Stimulated activated CD8-positive, alpha-beta memory T cell treated with anti-CD3 and anti-CD28 coated beads, Interleukin-15, amount 100 ng/mL, for 1 hour (primary cell): ENCODE data around the gene YJEFN3.

ENCODE experiments used
- DNase-seq: peaks from one replicate; pipeline ENCODE4 v3.0.0-alpha.2; 2020; ENCODE audit warnings: low read depth

Gene YJEFN3

DNA sequence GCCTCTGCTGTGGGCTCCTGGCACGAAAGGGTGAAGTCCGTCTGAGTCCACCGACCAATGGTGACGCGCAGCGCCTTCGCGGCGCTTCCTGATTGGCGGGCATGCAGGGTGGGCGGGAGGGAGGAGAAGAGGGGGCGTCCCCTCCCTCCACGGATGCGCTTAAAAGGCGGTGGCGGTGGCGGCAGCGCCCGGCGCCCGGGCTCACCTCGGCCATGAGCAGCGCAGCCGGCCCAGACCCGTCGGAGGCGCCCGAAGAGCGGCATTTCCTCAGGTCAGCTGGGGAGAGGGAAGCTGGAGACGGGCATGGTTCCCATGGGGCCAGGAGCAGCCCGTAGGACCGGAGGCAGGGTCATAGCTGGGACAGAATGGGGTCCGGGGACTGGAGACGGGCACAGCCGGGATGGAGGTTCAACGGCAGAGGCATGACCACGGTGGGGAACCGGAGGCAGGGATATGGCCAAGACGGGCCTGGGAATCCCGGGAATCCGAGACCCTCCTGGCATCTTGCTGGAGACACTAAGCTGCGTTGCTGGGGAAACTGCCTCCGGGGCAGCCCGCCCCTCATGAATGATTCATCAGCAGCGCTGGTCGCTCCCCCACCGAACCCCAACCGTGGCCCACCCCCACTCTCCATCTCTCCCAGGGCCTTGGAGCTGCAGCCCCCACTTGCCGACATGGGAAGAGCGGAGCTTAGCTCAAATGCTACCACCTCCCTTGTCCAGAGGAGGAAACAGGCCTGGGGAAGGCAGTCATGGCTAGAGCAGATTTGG is at the start of gene YJEFN3:
Gene YJEFN3, plus strand, starts transcription at position 191 of the 770 bp plus-strand sequence. Its CDS starts 22 bp downstream, at position 213.
- no peak for DNase-seq

DNA sequence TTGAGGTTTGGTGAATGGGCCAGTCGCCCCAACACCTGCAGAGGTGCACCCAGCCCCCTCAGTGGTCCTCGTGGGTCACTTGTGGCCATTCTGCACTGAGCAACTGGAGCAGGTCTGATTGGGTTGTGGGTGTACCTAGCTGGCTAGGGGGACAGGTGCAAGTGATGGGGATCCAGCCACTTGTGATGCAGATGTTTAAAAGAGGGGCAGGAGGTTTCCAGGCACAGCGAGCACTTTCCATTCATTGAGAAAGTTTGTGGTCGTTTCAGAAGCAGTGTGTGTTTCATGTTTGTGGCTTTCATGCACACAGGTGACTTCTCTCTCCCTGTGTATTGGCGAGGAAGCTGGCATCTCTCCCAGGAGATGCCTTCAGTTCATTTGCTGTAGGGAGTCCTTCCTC is 48.0 kb upstream of the YJEFN3 start:
- no peak for DNase-seq

DNA sequence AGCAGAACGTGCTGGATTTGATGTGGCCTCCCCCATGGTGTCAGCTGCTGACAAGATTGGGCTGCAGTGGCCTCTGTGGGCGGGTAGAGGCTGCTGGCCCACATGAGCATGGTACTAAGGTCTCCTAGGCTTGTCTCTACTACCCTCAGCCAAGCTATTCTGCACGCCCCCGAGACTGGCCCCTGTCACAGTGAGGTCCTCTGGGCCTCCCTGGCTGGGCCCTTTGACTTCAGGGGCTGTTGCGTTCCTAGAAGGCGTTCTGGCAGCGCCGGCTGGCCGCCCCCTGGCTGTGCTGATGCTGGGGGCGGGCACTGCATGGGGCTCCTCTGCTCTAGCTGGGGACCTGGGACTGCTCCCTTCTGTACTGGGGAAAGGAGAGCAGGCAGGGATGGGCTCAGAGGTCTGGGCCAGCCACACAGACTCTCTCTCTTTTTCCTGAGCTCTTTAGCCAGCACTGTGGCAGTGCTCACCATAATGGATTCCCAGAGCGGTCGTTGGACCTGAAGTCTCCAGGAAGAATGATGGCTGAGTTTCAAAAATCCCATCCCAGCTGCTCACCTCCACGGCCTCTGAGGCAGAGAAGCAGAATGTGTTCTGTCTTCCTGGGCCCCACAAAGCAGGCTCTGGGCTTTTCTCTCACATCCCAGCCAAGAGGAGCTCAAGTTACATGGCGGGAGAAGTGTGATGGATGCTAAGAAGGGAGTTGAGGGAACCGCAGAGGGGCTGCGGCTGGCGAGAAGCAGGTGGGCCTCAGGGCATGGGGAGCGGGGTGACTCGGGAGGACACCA is 45.7 kb upstream of the YJEFN3 start:
- DNase-seq = no peak

DNA sequence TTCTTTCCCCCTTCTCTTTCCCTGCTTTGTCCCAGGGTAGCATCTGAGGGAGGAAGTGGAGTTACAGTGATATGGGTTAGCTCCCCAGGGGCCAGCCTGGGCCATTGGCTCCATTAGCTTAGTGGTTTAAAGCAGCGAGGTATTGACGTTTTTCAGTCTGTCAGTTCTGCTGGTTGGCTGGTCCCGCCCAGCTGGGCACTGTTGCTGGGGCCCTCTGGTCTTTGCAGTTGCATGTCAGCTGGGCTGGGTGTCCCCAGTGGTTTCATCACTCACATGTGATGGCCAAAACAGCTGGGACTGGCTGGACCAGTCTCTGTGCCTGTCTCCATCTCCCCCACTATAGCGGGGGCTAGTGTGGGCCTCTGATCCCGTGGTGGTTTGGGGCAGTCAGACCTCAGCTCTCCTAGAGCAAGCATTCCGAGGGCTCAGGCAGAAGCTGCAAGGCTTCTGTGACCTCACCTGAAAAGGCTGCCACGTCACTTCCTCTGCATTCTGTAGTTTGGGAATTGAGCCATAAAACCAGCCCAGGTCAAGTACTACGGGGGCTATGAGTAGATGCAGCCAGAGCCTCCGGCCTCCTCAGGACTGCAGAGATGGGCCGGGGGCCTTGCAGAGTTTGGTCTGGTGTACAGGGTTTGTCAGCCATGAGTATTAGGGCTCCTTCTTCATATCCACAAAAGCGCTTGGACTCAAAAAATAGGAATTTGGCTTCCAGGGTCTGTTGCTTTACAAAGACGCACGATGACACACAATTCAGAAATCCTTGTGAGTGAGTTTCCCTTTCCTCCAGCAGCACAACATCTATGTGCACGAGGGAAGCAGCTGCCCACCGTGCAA is 43.3 kb upstream of the YJEFN3 start:
- DNase-seq = no peak

GRCh38 chr19:19485998-19486290 is 42.8 kb upstream of the YJEFN3 start:
- no peak for DNase-seq

- no peak for DNase-seq
These were observed 42.2 kb upstream of the YJEFN3 start for GRCh38 chr19:19486343-19487076.

DNA sequence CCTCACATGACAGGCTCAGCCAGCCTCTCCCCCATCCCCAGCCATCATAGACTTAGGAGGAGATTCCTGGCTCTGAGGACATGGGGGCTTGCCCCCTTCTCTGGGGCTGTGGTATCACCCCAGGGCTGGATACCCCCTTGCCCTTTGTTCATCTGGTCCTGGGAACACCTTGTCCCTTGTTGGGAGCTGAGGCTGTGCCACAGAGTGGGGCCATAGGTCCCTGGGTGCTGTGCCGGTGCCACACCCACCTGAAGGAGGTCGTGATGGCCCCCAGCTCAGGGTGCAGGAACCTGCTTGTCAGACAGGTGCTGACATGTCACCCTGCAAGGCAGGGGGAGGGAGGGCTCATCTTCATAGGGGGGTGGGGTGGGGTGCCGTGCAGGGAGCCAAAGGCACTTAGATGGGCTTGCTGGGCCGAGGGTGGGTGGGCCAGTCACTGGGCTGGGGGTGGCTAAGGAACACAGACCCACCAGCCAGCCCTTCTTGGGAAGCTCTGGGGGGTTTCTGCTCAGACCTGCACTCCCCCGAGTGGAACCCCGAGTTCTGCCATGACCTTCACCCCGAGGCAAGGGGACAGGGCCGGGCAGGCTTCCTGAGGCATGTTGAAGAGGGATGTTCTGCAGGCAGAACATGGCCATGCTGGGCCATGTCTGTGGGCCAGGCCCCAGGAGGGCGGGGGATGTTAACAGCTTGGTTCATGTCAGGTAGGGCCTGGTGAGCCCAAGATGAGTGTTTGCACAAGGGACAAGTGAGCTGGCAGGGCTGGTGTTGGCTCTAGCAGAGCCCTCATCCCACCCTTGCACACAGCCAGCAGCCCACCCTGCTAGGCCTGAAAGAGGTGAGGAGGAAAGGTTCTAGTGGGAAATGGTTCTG is 41.4 kb upstream of the YJEFN3 start:
- DNase-seq = no peak

DNA sequence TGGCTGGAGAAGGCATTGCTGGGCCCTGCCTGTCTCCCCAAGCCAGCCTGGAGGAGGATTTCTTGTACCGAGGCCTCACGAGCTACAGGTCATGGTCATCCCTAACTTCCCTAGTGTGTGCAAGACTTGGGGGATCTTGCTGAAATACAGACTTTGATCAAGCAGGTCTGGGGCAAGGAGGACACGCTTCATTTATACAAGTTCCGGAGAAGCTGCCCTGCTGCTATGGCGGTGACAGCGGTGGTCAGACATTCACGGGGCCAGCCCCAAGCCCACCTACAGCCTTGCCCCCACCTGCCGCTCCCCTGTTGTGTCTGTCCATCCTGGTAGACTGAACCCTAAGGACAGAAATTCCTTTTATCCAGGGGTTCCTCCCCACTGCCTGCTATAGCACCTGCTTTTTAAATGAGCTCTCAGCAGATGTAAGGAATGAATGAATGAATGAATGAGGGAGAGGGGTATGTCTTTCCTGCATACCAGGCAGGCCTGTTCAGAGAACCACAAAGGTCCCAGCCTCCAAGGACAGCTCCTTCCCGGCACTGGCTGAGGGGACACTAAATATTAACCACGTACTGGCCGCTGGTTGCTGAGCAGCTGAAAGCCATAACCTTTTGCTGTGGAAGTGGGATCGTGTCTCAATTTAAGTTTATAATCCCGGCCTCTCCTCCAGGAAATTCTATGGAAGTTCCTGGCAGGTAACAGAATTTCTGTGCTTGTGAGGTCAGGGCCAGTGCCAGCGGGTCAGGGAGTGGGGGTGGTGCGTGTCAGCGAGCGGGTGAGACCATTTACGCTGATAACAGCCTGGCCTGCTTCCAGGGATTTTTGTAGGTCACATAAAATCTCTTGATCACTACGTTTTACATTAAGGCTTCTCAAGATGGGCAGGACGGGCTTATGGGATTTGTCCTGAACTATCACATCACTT is 40.5 kb upstream of the YJEFN3 start:
- DNase-seq = no peak

- peak; percentile 69 for DNase-seq
These were observed 39.6 kb upstream of the YJEFN3 start for GRCh38 chr19:19488875-19489690.

GRCh38 chr19:19489804-19490204 is 38.9 kb upstream of the YJEFN3 start:
- no peak for DNase-seq

DNA sequence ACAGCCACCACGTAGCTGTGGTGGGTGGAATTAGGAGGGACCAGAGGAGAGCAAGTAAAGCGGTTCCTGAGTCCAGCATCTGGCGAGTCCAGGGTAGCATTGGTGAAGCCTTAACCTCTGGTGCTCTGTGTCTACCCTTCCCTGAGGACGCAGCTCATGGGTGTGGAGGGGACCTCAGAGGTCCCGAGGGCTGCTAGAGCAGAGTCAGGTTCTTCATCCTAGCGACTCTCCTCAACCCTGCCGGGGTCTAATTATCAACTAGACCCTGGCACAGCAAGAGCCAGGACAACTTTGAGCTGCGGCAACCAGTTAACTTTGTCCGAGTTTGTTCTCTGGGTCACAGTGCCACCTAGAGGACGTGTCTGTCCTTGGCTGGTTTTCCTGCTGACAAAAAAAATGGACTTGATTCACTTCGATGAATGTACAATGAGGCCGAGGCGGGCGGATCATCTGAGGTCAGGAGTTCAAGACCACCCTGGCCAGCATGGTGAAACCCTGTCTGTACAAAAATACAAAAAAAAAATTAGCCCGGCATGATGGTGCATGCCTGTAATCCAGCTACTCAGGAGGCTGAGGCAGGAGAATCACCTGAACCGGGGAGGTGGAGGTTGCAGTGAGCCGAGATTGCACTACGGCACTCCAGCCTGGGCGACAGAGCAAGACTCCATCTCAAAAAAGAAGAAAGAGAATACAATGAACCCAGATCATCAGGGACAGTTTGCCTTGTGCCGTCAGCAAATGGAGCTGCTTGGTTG is 38.3 kb upstream of the YJEFN3 start:
- peak; percentile 72 for DNase-seq

- no peak for DNase-seq
These were observed 37.2 kb upstream of the YJEFN3 start for GRCh38 chr19:19491321-19492025.

DNA sequence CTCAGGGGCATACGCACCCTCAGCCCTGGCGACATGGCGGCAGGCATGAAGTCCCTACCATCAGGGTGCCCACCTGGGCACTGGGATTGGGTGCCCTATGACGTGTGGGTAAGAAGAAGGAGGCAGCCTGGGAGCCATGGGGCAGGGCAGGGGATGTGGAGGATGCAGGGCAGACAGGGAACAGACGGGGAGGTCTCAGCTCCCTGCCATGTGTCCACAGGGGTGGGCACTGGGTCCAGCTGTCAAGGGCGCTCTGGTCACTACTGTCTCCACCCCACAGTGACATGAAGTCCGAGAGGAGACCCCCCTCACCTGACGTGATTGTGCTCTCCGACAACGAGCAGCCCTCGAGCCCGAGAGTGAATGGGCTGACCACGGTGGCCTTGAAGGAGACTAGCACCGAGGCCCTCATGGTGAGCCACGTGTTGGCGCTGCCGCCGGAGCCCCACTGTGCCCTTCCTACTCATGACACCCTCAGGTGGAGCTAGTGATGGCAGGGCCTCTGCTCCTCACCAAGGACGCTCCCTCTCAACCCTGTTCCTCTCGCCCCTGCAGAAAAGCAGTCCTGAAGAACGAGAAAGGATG is 36.6 kb upstream of the YJEFN3 start:
- DNase-seq = no peak

DNA sequence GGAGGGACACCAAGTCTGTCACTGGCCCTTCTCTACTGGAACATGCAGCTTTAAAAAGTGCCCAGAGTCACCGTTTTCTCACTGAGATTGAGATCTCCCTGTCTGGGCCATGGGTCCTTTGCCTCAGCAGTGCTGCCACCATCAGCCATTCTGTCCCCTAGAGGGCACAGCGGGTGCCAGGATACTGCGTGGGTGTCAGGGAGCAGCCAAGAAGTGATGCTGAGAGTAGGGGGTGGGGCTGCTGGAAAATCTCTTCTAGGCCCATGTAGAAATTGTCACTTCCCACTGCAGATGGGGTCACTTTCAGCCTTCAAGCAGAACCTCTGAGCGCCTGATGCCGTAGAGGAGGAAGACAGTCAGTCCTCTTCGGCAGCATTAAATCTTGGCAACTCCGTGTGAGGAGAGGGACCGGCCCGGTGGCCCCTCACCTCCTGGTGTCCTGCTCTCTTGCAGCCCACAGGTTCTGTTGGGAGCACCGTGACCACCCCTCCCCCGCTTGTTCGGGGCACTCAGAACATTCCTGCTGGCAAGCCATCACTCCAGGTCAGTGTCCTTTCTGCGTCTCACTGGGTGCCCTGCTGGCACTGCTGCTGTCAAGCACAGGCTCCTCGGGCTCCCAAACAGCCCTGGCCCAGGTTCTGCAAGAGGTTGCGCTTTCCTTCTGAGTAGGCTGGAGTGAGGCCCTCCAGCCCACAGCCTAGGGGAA is 34.7 kb upstream of the YJEFN3 start:
- no peak for DNase-seq

DNA sequence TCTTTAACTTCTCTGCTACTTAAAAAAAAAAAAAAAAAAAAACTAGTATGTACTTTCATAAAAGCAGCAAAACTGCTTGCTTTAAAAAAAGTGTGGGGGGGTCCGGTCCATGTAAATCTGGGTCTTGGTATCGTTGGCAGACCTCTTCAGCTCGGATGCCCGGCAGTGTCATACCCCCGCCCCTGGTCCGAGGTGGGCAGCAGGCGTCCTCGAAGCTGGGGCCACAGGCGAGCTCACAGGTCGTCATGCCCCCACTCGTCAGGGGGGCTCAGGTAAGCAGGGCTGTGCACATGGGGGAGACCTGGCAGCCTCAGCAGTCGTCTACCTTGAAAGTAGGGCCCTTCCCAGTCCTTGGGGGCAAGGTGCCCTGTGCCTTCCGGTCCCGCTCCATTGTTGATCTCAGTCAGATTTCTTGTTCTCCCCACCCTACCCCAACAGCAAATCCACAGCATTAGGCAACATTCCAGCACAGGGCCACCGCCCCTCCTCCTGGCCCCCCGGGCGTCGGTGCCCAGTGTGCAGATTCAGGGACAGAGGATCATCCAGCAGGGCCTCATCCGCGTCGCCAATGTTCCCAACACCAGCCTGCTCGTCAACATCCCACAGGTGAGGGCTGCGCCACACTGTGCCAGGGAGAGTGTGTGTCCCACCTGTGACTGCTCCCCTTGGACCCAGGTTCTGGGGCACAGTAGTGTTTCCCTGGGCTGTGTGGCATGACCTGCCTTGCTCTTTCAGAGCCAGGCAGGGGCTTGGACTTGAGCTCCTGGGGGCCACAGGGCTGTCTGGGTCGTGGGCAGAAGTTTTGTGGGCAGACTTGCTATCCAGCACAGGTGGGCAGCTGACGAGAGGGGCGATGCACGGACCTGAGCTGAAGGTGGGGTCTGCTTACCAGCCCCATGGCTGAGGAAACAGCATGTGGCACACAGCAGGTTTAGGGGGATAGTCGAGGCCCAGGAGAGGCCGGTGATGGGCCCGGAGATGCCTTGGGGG is 32.8 kb upstream of the YJEFN3 start:
- no peak for DNase-seq
